ENCODE results near the gene AMPD2.
A peak's percentile ranks its signal among the peaks of the same experiment; 100 is the strongest.

AMPD2 gene

GRCh38 chr1:109617291-109617801 is 2.3 kb upstream of the AMPD2 start:
- peak; percentile 90 for DNase-seq

GRCh38 chr1:109618661-109619575 is 719 bp upstream of the AMPD2 start:
- no peak for DNase-seq

GRCh38 chr1:109620401-109620791 is 759 bp downstream of the AMPD2 start:
- DNase-seq: peak; percentile 76

DNA sequence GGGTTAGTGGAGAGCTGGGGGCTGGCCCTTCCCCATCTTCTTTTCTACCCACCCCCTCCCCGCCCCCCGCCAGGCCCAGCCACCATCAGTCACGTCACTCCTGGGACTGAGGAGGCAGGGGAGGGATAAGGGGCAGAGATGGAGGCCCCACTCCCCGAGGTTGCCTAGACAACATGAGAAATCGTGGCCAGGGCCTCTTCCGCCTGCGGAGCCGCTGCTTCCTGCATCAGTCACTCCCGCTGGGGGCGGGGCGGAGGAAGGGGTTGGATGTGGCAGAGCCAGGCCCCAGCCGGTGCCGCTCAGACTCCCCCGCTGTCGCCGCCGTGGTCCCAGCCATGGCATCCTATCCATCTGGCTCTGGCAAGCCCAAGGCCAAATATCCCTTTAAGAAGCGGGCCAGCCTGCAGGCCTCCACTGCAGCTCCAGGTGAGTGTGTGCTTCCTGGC is 1.2 kb downstream of the AMPD2 start:
- peak; percentile 96 for DNase-seq

DNA sequence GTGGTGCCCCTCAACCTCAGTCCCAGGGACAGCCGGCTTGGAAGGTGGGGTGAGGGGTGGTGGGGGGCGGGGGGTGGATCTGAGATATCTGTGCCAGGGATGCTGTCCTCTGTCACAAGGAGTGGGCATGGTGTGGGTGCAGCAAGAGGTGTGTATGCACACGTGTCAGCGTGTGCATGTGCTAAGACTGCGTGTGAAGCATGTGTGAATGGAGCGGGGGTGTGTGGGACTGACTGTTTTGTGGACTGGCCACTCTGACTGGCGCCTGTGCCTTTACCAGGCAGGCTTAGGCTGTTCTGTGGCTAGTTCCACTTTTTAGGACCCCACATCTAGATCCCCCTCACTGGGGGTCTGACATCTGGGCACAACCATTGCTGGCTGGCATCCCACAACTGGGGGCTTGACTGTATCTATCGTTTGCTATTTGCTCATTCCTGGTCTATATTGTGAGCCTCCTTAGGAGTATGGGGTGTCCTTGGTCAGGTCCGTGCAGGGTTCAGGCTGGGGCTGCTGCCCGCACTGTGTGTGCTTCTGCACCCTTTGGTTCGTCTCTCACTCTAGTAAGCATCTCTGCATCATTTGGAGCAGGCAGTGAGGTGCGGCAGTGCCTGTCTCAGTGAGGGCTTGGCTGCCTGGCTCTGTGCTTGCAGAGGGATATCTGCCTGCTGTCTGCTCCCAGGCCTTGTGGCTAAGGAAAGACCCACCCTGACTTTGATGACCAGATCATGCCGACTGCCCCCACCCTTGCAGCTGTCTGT is 1.9 kb downstream of the AMPD2 start:
- DNase-seq: no peak

- DNase-seq: no peak
These were observed 2.7 kb downstream of the AMPD2 start for GRCh38 chr1:109622137-109622892.

GRCh38 chr1:109622895-109623294 is 3.3 kb downstream of the AMPD2 start:
- DNase-seq: no peak

DNA sequence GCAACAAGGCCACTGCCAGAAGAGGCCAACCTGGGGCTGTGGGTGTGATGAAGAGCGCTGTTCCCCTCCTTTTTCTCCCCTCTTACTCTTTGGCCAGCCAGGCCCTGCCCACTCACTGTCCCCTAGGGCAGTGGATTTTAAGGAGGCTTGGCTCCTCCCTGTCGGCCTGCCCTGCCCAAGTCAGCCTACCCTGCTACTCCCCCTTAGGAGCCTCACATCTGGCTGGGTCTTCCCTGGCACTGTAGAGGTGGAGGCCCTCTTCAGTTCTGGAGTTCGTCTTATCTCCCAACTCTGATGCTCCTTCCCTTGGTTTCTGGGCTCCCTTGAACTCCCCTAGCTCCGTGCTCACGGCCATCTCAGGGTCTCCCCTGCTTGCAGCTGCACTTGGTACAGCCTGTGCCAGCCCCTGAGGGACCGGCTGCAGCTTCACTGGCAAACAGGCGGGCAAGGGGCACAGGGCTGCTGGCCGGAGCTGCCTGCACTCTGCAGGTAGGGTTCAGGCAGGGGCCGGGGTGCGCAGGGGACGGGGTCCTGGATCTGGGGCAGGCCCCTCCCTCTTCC is 4.0 kb downstream of the AMPD2 start:
- no peak for DNase-seq

DNA sequence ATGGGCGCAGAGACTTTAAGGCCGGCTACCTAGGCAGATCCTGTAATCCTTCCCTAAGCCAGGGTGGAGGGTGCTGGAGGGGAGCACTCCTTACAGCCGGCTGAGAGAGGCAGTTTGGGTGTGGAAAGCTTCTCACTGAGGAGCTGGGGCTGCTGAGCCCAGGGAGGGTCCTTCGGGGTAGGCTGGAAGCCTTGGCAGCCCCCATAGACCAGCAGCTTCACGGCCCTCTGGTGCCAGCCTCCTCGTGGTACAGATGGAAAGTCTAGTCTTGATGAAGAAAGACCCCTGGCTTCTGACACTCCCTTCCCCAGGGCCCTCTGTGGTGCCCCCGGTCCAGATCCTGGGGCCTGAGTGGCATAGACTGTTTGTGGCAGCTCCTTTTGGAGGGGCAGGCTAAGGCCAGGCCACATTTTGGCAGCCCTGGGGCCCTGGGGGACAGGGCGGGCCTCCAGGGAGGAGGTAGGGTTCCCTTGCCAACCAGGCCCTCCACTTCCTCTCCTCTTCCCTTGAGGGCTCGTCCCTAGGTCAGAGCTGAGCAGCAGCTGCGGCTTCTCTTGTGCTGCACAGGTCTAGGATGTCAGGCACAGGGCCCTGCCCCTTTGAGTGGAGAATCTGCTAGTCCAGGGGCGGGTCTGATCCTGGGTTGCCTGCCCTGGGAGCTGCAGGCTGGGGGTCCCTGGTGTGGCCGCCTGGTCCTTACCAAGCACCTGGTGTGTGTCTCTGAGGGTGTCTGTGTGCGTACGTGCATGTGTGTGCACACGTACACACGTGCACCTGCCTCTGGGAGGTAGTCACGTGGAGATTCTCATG is 4.8 kb downstream of the AMPD2 start:
- no peak for DNase-seq

DNA sequence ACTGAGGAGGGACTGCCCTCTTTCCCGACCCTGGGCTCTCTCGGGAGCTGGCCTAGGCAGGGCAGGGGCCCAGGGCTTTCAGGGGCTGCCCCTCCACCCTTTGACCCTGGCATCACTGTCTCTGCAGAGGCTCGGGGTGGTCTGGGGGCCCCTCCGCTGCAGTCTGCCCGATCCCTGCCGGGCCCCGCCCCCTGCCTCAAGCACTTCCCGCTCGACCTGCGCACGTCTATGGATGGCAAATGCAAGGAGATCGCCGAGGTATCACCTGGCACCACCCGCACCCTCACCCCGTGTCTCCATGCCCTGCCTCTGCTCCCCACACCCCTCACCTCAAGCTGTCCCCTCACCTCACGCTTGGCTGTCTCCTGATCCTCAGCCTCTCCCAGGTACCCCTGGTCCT is 5.5 kb downstream of the AMPD2 start:
- DNase-seq: no peak

- no peak for DNase-seq
These were observed 6.2 kb downstream of the AMPD2 start for GRCh38 chr1:109625601-109626560.

DNA sequence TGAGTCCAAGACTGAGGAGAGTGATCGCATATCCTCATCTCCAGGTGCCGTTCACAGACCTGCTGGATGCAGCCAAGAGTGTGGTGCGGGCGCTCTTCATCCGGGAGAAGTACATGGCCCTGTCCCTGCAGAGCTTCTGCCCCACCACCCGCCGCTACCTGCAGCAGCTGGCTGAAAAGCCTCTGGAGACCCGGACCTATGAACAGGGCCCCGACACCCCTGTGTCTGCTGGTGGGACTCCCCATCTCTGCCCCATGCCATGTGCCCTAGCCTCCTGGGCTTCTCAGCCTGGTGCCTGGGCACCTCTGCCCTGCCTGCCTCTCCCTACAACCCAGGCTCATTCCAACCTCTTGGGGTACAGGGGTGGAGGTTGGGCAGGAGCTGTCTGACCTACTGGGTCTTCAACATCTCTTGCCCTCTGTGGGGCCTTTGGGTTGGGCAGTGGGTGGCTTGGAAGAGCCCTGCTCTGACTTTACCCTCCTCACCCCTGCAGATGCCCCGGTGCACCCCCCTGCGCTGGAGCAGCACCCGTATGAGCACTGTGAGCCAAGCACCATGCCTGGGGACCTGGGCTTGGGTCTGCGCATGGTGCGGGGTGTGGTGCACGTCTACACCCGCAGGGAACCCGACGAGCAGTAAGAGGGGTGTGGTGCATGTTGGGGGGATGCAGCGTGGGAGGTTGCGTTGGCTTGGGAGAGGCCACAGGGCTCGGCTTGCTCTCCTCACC is 7.2 kb downstream of the AMPD2 start:
- no peak for DNase-seq

GRCh38 chr1:109627692-109628399 is 8.2 kb downstream of the AMPD2 start:
- no peak for DNase-seq

DNA sequence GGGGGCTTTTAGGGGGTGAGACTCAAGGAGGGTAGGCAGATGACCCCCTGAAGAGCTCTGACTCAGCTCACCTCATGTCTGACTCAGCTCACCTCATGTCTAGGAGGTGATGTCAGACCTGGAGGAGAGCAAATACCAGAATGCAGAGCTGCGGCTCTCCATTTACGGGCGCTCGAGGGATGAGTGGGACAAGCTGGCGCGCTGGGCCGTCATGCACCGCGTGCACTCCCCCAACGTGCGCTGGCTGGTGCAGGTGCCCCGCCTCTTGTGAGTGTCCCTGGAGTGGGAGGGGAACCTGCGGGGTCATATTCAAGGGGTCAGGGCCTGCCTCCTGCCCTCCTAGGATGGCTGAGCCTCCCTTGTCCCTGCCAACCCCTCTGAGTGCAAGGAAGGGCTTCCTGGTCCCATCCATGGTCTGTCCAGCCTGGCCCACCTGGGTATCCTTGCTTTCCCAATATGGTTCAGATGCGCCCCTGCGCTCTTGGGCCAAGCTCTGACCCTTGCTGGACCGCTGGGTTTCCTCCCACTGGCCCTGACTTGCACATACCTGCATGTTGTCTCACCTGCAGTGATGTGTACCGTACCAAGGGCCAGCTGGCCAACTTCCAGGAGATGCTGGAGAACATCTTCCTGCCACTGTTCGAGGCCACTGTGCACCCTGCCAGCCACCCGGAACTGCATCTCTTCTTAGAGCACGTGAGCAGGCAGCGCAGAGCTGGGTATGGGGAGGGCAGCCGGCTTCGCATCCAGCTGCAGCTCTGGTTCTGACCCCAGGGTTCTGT is 9.1 kb downstream of the AMPD2 start:
- peak; percentile 31 for DNase-seq

- DNase-seq: no peak
These were observed 9.9 kb downstream of the AMPD2 start for GRCh38 chr1:109629372-109630030.

- DNase-seq: no peak
These were observed 10.7 kb downstream of the AMPD2 start for GRCh38 chr1:109630081-109630897.
